IMR-90 (cell line): ENCODE data around the gene KRT86. TPM values are rescaled to one million over a fixed set of nuclear protein-coding genes. Genes with fewer than 3 reads are reported as not detected.

Source experiments
- ATAC-seq: fragments of 200-7000 bp; cut with Tn5 transposase; 2 replicates; pipeline ENCODE4 v1.9.1; 2020; ENCODE audit warnings: low read depth, mild to moderate bottlenecking, moderate library complexity
- BruUV-seq: library from RNA; stranded (reverse); fragments of 400-500 nt; replicated peaks from 2 replicates; lab custom pipeline; 2021; lab: Mats Ljungman, UMichigan
- CTCF ChIA-PET: fragments of 300-600 bp; formaldehyde crosslinking; extraction: SDS; loops from one replicate; lab custom pipeline; 2021; ENCODE audit warnings: antibody characterized with exemption; lab: Yijun Ruan, JAX
- POLR2A ChIA-PET: fragments of 300-600 bp; sonication (Branson Sonifier 250); formaldehyde crosslinking; loops from one replicate; lab custom pipeline; 2022; ENCODE audit warnings: antibody characterized with exemption; ENCODE audit not compliant: unreplicated experiment; lab: Charles Lee
- DNase-seq: peaks from one replicate; pipeline ENCODE4 v3.0.0; 2013
- H2AFZ ChIP-seq: replicated peaks from 2 replicates; pipeline ENCODE3; 2013; ENCODE audit warnings: low read length, mild to moderate bottlenecking; ENCODE audit not compliant: poor library complexity
- H2AK5ac ChIP-seq: 2 replicates; pipeline ENCODE4 v1.6.1; 2013; ENCODE audit warnings: low read depth, low read length, inconsistent platforms
- H2AK9ac ChIP-seq: replicated peaks from 2 replicates; pipeline ENCODE3; 2013; ENCODE audit warnings: mild to moderate bottlenecking, low read depth, low read length, moderate library complexity; ENCODE audit not compliant: poor library complexity
- H2BK120ac ChIP-seq: 2 replicates; pipeline ENCODE4 v1.6.1; 2013; ENCODE audit warnings: low read depth, low read length, inconsistent platforms
- H2BK15ac ChIP-seq: 3 replicates; pipeline ENCODE4 v1.6.1; 2013; ENCODE audit warnings: low read depth, low read length, inconsistent platforms
- H2BK20ac ChIP-seq: 2 replicates; pipeline ENCODE4 v1.6.1; 2013; ENCODE audit warnings: low read depth, mild to moderate bottlenecking, inconsistent platforms, low read length, moderate library complexity
- H2BK5ac ChIP-seq: 2 replicates; pipeline ENCODE4 v1.6.1; 2013; ENCODE audit warnings: mild to moderate bottlenecking, low read depth, low read length, inconsistent platforms; ENCODE audit not compliant: poor library complexity, severe bottlenecking
- H3K14ac ChIP-seq: replicated peaks from 2 replicates; pipeline ENCODE4 v1.6.1; 2013; ENCODE audit warnings: low read depth, low read length, inconsistent platforms
- H3K18ac ChIP-seq: 2 replicates; pipeline ENCODE4 v1.6.1; 2013; ENCODE audit warnings: low read depth, low read length, control low read depth
- H3K23ac ChIP-seq: 2 replicates; pipeline ENCODE4 v1.6.1; 2013; ENCODE audit warnings: low read depth, low read length, inconsistent platforms
- H3K27ac ChIP-seq: 2 replicates; pipeline ENCODE4 v1.5.1; 2013; ENCODE audit warnings: mild to moderate bottlenecking, control low read depth, low read length; ENCODE audit not compliant: insufficient read depth
- H3K27me3 ChIP-seq: 2 replicates; pipeline ENCODE4 v1.6.1; 2013; ENCODE audit warnings: low read length; ENCODE audit not compliant: control insufficient read depth, insufficient read depth
- H3K36me3 ChIP-seq: 2 replicates; pipeline ENCODE4 v1.6.1; 2013; ENCODE audit warnings: low read length, mixed read lengths; ENCODE audit not compliant: control insufficient read depth, insufficient read depth
- H3K4ac ChIP-seq: 2 replicates; pipeline ENCODE4 v1.6.1; 2013; ENCODE audit warnings: low read depth, low read length, inconsistent platforms
- H3K4me1 ChIP-seq: 2 replicates; pipeline ENCODE4 v1.6.1; 2013; ENCODE audit warnings: low read length, mixed read lengths; ENCODE audit not compliant: control insufficient read depth, insufficient read depth
- H3K4me2 ChIP-seq: 2 replicates; pipeline ENCODE4 v1.6.1; 2013; ENCODE audit warnings: low read depth, mild to moderate bottlenecking, control low read depth, low read length, moderate library complexity
- H3K4me3 ChIP-seq: 2 replicates; pipeline ENCODE4 v1.5.1; 2013; ENCODE audit warnings: low read depth, mild to moderate bottlenecking, control low read depth, low read length, moderate library complexity; ENCODE audit not compliant: insufficient read depth
- H3K56ac ChIP-seq: 2 replicates; pipeline ENCODE4 v1.6.1; 2013; ENCODE audit warnings: low read length, inconsistent platforms; ENCODE audit not compliant: insufficient read depth; ENCODE audit errors: extremely low read depth
- H3K79me1 ChIP-seq, 2 experiments: 2 replicates each; pipeline ENCODE4 v1.6.1; 2013; ENCODE audit warnings: low read length in 2 of 2, inconsistent platforms in 1 of 2, low read depth in 1 of 2
- H3K9ac ChIP-seq: 2 replicates; pipeline ENCODE4 v1.6.1; 2013; ENCODE audit warnings: low read depth, low read length, control low read depth
- H3K9me1 ChIP-seq: 2 replicates; pipeline ENCODE4 v1.6.1; 2013; ENCODE audit warnings: low read length, inconsistent platforms; ENCODE audit not compliant: insufficient read depth
- H3K9me3 ChIP-seq: 2 replicates; pipeline ENCODE4 v1.6.1; 2013; ENCODE audit warnings: low read length; ENCODE audit not compliant: control insufficient read depth, insufficient read depth
- H4K20me1 ChIP-seq: 2 replicates; pipeline ENCODE4 v1.6.1; 2013; ENCODE audit warnings: low read length, inconsistent platforms; ENCODE audit not compliant: insufficient read depth
- H4K5ac ChIP-seq: 2 replicates; pipeline ENCODE4 v1.6.1; 2013; ENCODE audit warnings: mild to moderate bottlenecking, low read depth, low read length, control low read depth
- H4K8ac ChIP-seq, 2 experiments: 2 replicates each; pipeline ENCODE4 v1.6.1; 2013; ENCODE audit warnings: low read depth in 2 of 2, low read length in 2 of 2, control low read depth in 1 of 2, inconsistent platforms in 1 of 2
- H4K91ac ChIP-seq: 2 replicates; pipeline ENCODE4 v1.6.1; 2013; ENCODE audit warnings: low read depth, low read length, inconsistent platforms; ENCODE audit not compliant: insufficient read depth
- BHLHE40 ChIP-seq: fragments of 150-350 bp; IDR thresholded peaks from 2 replicates; pipeline ENCODE4 v1.6.1; 2016; ENCODE audit warnings: mild to moderate bottlenecking, low read depth, low read length
- CEBPB ChIP-seq: IDR thresholded peaks from 2 replicates; pipeline ENCODE4 v1.6.1; 2012; ENCODE audit warnings: low read depth, low read length, improper control_type of control experiment
- CHD1 ChIP-seq: IDR thresholded peaks from 2 replicates; pipeline ENCODE4 v1.6.1; 2012; ENCODE audit warnings: low read depth, low read length, improper control_type of control experiment
- CTCF ChIP-seq: conservative IDR thresholded peaks from 2 replicates; pipeline ENCODE4 v1.5.1; 2012; ENCODE audit warnings: mild to moderate bottlenecking, low read depth, low read length, improper control_type of control experiment
- ELK1 ChIP-seq: fragments of 150-350 bp; IDR thresholded peaks from 2 replicates; pipeline ENCODE4 v1.6.1; 2016; ENCODE audit warnings: low read depth, mild to moderate bottlenecking, low read length, moderate library complexity, borderline replicate concordance
- FOS ChIP-seq: fragments of 150-350 bp; IDR thresholded peaks from 2 replicates; pipeline ENCODE4 v1.6.1; 2016; ENCODE audit warnings: low read depth, low read length
- MAFK ChIP-seq: IDR thresholded peaks from 2 replicates; pipeline ENCODE4 v1.6.1; 2012; ENCODE audit warnings: low read depth, low read length, improper control_type of control experiment
- MAZ ChIP-seq: IDR thresholded peaks from 2 replicates; pipeline ENCODE4 v1.6.1; 2012; ENCODE audit warnings: low read depth, mild to moderate bottlenecking, low read length, improper control_type of control experiment, moderate library complexity, borderline replicate concordance
- MXI1 ChIP-seq: IDR thresholded peaks from 2 replicates; pipeline ENCODE4 v1.6.1; 2012; ENCODE audit warnings: low read depth, mild to moderate bottlenecking, low read length, moderate library complexity, borderline replicate concordance
- NFE2L2 ChIP-seq: fragments of 150-350 bp; IDR thresholded peaks from 2 replicates; pipeline ENCODE4 v1.6.1; 2016; ENCODE audit warnings: low read depth, mild to moderate bottlenecking, low read length
- POLR2A ChIP-seq: IDR thresholded peaks from 2 replicates; pipeline ENCODE4 v1.6.1; 2012; ENCODE audit warnings: mild to moderate bottlenecking, low read depth, low read length
- RAD21 ChIP-seq: IDR thresholded peaks from 2 replicates; pipeline ENCODE4 v1.6.1; 2012; ENCODE audit warnings: low read length, improper control_type of control experiment
- RCOR1 ChIP-seq: IDR thresholded peaks from 2 replicates; pipeline ENCODE4 v1.6.1; 2012; ENCODE audit warnings: mild to moderate bottlenecking, low read length, improper control_type of control experiment; ENCODE audit not compliant: insufficient replicate concordance
- RFX5 ChIP-seq: IDR thresholded peaks from 2 replicates; pipeline ENCODE4 v1.8.0; 2012; ENCODE audit warnings: low read depth, mild to moderate bottlenecking, low read length, moderate library complexity
- SMC3 ChIP-seq: fragments of 150-350 bp; IDR thresholded peaks from 2 replicates; pipeline ENCODE4 v1.6.1; 2016; ENCODE audit warnings: low read depth, mild to moderate bottlenecking, antibody characterized with exemption, low read length, moderate library complexity
- USF2 ChIP-seq: fragments of 150-350 bp; IDR thresholded peaks from 2 replicates; pipeline ENCODE4 v1.6.1; 2017; ENCODE audit warnings: mild to moderate bottlenecking, antibody characterized with exemption, low read length, low read depth
- WGBS, 2 experiments: methylation state at CpG; one replicate each; pipeline versions ENCODE4 v1.1.5 to v1.1.7; 2013; ENCODE audit warnings: missing lambda C conversion rate in 2 of 2; ENCODE audit not compliant: insufficient read length in 1 of 2; ENCODE audit errors: extremely low coverage in 2 of 2; 5-methylcytosine and 5-hydroxymethylcytosine counted together
- dilution Hi-C: fragments of 300-500 bp; cut with HindIII; formaldehyde crosslinking; loops from one replicate; pipeline ENCODE4 v1.14.3; 2018; ENCODE audit warnings: low sequenced_read_pairs; ENCODE audit not compliant: unreplicated experiment
- in situ Hi-C: fragments of 300-500 bp; cut with MboI; formaldehyde crosslinking; loops from 3 replicates; pipeline ENCODE4 v1.14.3; 2019; ENCODE audit warnings: low sequenced_read_pairs, inconsistent platforms, mixed read lengths
- intact Hi-C: fragments of 100-400 bp; cut with micrococcal nuclease; formaldehyde crosslinking; loops from 2 replicates; pipeline ENCODE4 v1.10.0; 2022
- polyA plus RNA-seq, 3 experiments: library from polyadenylated mRNA; depleted of rRNA; stranded (reverse); fragments of >200 nt; gene quantifications; 2 replicates each; pipeline ENCODE4 v1.2.3, GENCODE V29; 2012; ENCODE audit warnings: low replicate concordance in 1 of 3
- total RNA-seq: library from RNA; depleted of rRNA; stranded (reverse); fragments of >200 nt; gene quantifications from 2 replicates; pipeline ENCODE4 v1.2.3, GENCODE V29; 2012

Gene KRT86
- total and polyA plus RNA-seq, 2 of the 4 experiments (the other 2 are of a cell fraction), result not detected

DNA sequence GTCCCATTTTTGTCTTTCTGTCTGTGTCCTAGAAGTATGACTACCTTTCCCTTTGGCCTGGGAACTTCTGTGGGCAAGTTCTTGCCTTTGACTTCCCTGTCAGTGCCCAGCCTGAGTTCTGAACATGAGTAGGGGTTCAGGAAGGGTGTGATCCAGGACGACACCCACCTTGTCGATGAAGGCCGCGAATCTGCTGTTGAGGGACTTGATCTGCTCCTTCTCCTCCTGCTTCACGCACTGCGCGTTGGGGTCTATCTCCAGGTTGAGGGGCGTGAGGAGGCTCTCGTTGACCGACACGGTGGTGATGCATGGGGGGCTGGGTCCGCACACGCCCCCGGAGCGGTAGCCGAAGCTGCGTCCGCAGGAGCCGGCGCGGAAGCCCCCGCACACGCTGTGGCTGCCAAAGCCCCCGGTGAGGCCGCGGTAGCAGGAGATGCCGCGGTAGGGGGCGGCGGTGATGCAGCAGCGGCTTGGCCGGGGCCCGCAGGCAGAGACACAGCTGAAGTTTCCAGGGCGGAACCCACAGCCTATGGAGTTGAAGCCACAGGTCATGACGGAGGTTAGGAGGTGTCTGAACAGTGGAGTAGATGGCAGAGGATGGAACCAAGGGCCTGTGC, 46.4 kb downstream of the KRT86 start, which contains the start of gene KRT83:
KRT83 (minus strand) TSS at position 615 of the 617 bp plus-strand sequence; CDS start at position 552, 63 bp downstream.
- in situ Hi-C loops (no loop called here), dilution Hi-C loops (no loop called here), intact Hi-C loops (no loop called here)
- Histone ChIP-seq H3K9ac (no peak within 1 kb of the TSS), H3K14ac (no peak within 1 kb of the TSS), H3K9me3 (no peaks in the 10 kb centered on the region), H2AFZ (no peak within 1 kb of the TSS), H4K20me1 (no peaks in the 10 kb centered on the region), H3K27ac (no peak within 1 kb of the TSS), H2AK5ac (no peak within 1 kb of the TSS), H4K8ac (no peak within 1 kb of the TSS), H3K36me3 (no peaks in the 10 kb centered on the region), H3K79me1 (no peaks in the 10 kb centered on the region), H4K91ac (no peak within 1 kb of the TSS), H2BK5ac (no peak within 1 kb of the TSS), H2AK9ac (no peak within 1 kb of the TSS), H3K4me1 (no peaks in the 10 kb centered on the region), H4K5ac (no peak within 1 kb of the TSS), H3K9me1 (no peaks in the 10 kb centered on the region), H3K4me3 (no peak within 1 kb of the TSS), H3K56ac (no peak within 1 kb of the TSS), H3K23ac (no peak within 1 kb of the TSS), H2BK15ac (no peak within 1 kb of the TSS), H3K27me3 (peaks cover 76% of the 10 kb centered on the region), H2BK120ac (no peak within 1 kb of the TSS), H3K18ac (no peak within 1 kb of the TSS), H3K4ac (no peak within 1 kb of the TSS), H3K4me2 (no peak within 1 kb of the TSS), H2BK20ac (no peak within 1 kb of the TSS)
- no TSS peak for BruUV-seq
- CTCF ChIA-PET, result no interaction called here
- ATAC-seq (no peak), DNase-seq (no peak)
- 53% methylated on average over 3 of the region's 35 CpGs; no CpG with 5 or more reads in 1 of the 2 experiments for WGBS, 2 experiments
- POLR2A ChIA-PET, result no interaction called here
- TF ChIP-seq USF2 (no peak), MAZ (no peak), ELK1 (no peak), CTCF (no peak), RAD21 (no peak), BHLHE40 (no peak), MAFK (no peak), NFE2L2 (no peak), RFX5 (no peak), CEBPB (no peak), SMC3 (no peak), MXI1 (no peak), FOS (no peak), CHD1 (no peak), POLR2A (no peak), RCOR1 (no peak)
